Prostate gland (tissue), 1 donor: Measurements from ENCODE around the gene RFXANK.

ENCODE experiments used
- POLR2A ChIP-seq: fragments of 450-650 bp; IDR thresholded peaks from one replicate; pipeline ENCODE4 v1.6.1; 2016; ENCODE audit warnings: antibody characterized with exemption, mild to moderate bottlenecking
- POLR2AphosphoS5 ChIP-seq: sonication (generic); formaldehyde crosslinking; IDR thresholded peaks from one replicate; pipeline ENCODE4 v1.6.1; 2017; ENCODE audit warnings: antibody characterized with exemption

- TF ChIP-seq POLR2A: no peak
- TF ChIP-seq POLR2AphosphoS5: no peak
Measured at GRCh38 chr19:19250196-19250801, 58.2 kb downstream of the RFXANK start.
